Naive thymus-derived CD4-positive, alpha-beta T cell (primary cell): Measurements from ENCODE around the gene PDZD2. TPM values are rescaled to one million over a fixed set of nuclear protein-coding genes. Genes with fewer than 3 reads are reported as not detected.
"Not testable (repeated sequence)": the region's sequence is repeated elsewhere in the genome, so short reads cannot be mapped to it uniquely, and the experiment has no call there.

Experiments
- ATAC-seq: fragments of 150-1000 bp; cut with Tn5 transposase; 2 replicates; pipeline ENCODE4 v1.10.0; 2021; ENCODE audit warnings: mild to moderate bottlenecking, moderate library complexity
- CTCF ChIA-PET: fragments of 350-600 bp; sonication (Branson Sonifier 250); formaldehyde crosslinking; loops from one replicate; lab custom pipeline; 2021; ENCODE audit warnings: antibody characterized with exemption; lab: Charles Lee
- POLR2A ChIA-PET: fragments of 350-600 bp; sonication (Branson Sonifier 250); formaldehyde crosslinking; loops from one replicate; lab custom pipeline; 2021; ENCODE audit warnings: antibody characterized with exemption, inconsistent platforms; lab: Charles Lee
- DNase-seq, 9 donors: peaks; one replicate each; pipeline versions ENCODE4 v3.0.0 to v3.0.0-alpha.2; 2020 to 2022; ENCODE audit warnings: mixed read lengths in 1 of 9
- H3K27ac ChIP-seq: one replicate; pipeline ENCODE4 v1.7.0; 2013; ENCODE audit warnings: mild to moderate bottlenecking, low read depth, low read length, moderate library complexity
- H3K27me3 ChIP-seq, 2 donors: one replicate each; pipeline ENCODE4 v1.7.0; 2013; ENCODE audit warnings: low read length in 2 of 2, mild to moderate bottlenecking in 2 of 2, moderate library complexity in 2 of 2; ENCODE audit not compliant: control insufficient read depth in 2 of 2, insufficient read depth in 2 of 2
- H3K36me3 ChIP-seq, 3 experiments: 1 replicate in 2 of 3; 2 replicates in 1 of 3; pipeline ENCODE4 v1.7.0; 2013; ENCODE audit warnings: low read length in 3 of 3, mild to moderate bottlenecking in 3 of 3, moderate library complexity in 1 of 3; ENCODE audit not compliant: insufficient read depth in 3 of 3, control insufficient read depth in 2 of 3
- H3K4me1 ChIP-seq, 2 donors: one replicate each; pipeline ENCODE4 v1.7.0; 2013; ENCODE audit warnings: low read length in 2 of 2, mild to moderate bottlenecking in 2 of 2, moderate library complexity in 1 of 2; ENCODE audit not compliant: control insufficient read depth in 2 of 2, insufficient read depth in 2 of 2
- H3K4me3 ChIP-seq: 2 replicates; pipeline ENCODE4 v1.7.0; 2013; ENCODE audit warnings: mild to moderate bottlenecking, low read length
- H3K9me3 ChIP-seq, 3 experiments: 1 replicate in 2 of 3; 2 replicates in 1 of 3; pipeline ENCODE4 v1.7.0; 2013; ENCODE audit warnings: low read length in 3 of 3; ENCODE audit not compliant: control insufficient read depth in 2 of 3
- H3K27ac Mint-ChIP-seq, 9 donors: one replicate each; pipeline ENCODE4 v1.8.0; 2020 to 2022; ENCODE audit warnings: mixed read lengths in 9 of 9, mild to moderate bottlenecking in 8 of 9, moderate library complexity in 5 of 9, inconsistent platforms in 2 of 9
- H3K27me3 Mint-ChIP-seq, 5 donors: one replicate each; pipeline ENCODE4 v1.8.0; 2021 to 2022; ENCODE audit warnings: mixed read lengths in 5 of 5, mild to moderate bottlenecking in 1 of 5
- H3K36me3 Mint-ChIP-seq, 5 donors: one replicate each; pipeline ENCODE4 v1.8.0; 2020 to 2022; ENCODE audit warnings: mixed read lengths in 5 of 5, mild to moderate bottlenecking in 3 of 5, inconsistent platforms in 1 of 5
- H3K4me1 Mint-ChIP-seq, 7 donors: one replicate each; pipeline ENCODE4 v1.8.0; 2020 to 2022; ENCODE audit warnings: mixed read lengths in 7 of 7, mild to moderate bottlenecking in 3 of 7, inconsistent platforms in 1 of 7
- H3K4me3 Mint-ChIP-seq, 10 donors: one replicate each; pipeline ENCODE4 v1.8.0; 2020 to 2022; ENCODE audit warnings: mild to moderate bottlenecking in 10 of 10, mixed read lengths in 10 of 10, moderate library complexity in 6 of 10, inconsistent platforms in 2 of 10
- H3K9me3 Mint-ChIP-seq, 11 donors: one replicate each; pipeline ENCODE4 v1.8.0; 2020 to 2022; ENCODE audit warnings: mixed read lengths in 11 of 11, mild to moderate bottlenecking in 4 of 11, inconsistent platforms in 1 of 11, moderate library complexity in 1 of 11
- intact Hi-C, 2 donors: fragments of 100-400 bp; cut with micrococcal nuclease; formaldehyde crosslinking; loops; one replicate each; pipeline ENCODE4 v1.15.1; 2023
- polyA plus RNA-seq, 2 donors: library from polyadenylated mRNA; unstranded; fragments of 300-500 nt; fragmentation: Illumina TruSeq; gene quantifications; one replicate each; pipeline ENCODE4 v1.2.3, GENCODE V29; 2021
- total RNA-seq, 6 experiments: library from RNA in 5 of 6; stranded (reverse) in 5 of 6; gene quantifications; 1 replicate in 5 of 6; 2 replicates in 1 of 6; pipeline ENCODE4 v1.2.3 and lab custom pipeline; 2021 to 2026

The PDZD2 gene
- total and polyA plus RNA-seq, 7 experiments from 2014 or later = 1.1 to 2.7 (median 1.3) TPM; not detected in 1

GRCh38 chr5:31964007-31964360, 325.1 kb downstream of the PDZD2 start:
- Mint-ChIP-seq H3K9me3 (no peaks in the 10 kb centered on the region), H3K4me3 (no peak overlapping the region), H3K27ac (no peak overlapping the region), H3K36me3 (peaks cover 0 to 9% (median 0%) of the 10 kb centered on the region in 5 donors), H3K4me1 (peaks cover 0 to 13% (median 10%) of the 10 kb centered on the region in 7 donors), H3K27me3 (peaks cover 0 to 4% (median 0%) of the 10 kb centered on the region in 5 donors)
- Histone ChIP-seq H3K27me3 (no peaks in the 10 kb centered on the region), H3K4me1 (no peaks in the 10 kb centered on the region), H3K9me3 (no peaks in the 10 kb centered on the region), H3K4me3 (no peak overlapping the region), H3K27ac (no peak overlapping the region), H3K36me3 (no peaks in the 10 kb centered on the region)
- ChIA-PET POLR2A (no interaction called here), CTCF (no interaction called here)
- DNase-seq (no peak), ATAC-seq (no peak)
- intact Hi-C loops = no loop called here

GRCh38 chr5:31965227-31965626, 326.3 kb downstream of the PDZD2 start:
- Mint-ChIP-seq H3K9me3 (peaks cover 0 to 3% (median 0%) of the 10 kb centered on the region in 11 donors), H3K27me3 (peaks cover 0 to under 1% (median 0%) of the 10 kb centered on the region in 5 donors), H3K4me3 (no peak overlapping the region), H3K27ac (no peak overlapping the region), H3K4me1 (peaks cover 0 to 13% (median 10%) of the 10 kb centered on the region in 7 donors), H3K36me3 (peaks cover 0 to 12% (median 0%) of the 10 kb centered on the region in 5 donors)
- H3K36me3 ChIP-seq = no peaks in the 10 kb centered on the region
- H3K4me1 ChIP-seq = no peaks in the 10 kb centered on the region
- no peaks in the 10 kb centered on the region for H3K9me3 ChIP-seq
- no peak overlapping the region for H3K27ac ChIP-seq
- intact Hi-C loops = no loop called here
- H3K4me3 ChIP-seq = no peak overlapping the region
- H3K27me3 ChIP-seq = no peaks in the 10 kb centered on the region
- ChIA-PET POLR2A (no interaction called here), CTCF (no interaction called here)
- DNase-seq = no peak
- no peak for ATAC-seq

GRCh38 chr5:31966936-31967335, 328.0 kb downstream of the PDZD2 start:
- Histone ChIP-seq H3K27ac (no peak overlapping the region), H3K27me3 (no peaks in the 10 kb centered on the region), H3K4me3 (no peak overlapping the region), H3K9me3 (no peaks in the 10 kb centered on the region), H3K36me3 (no peaks in the 10 kb centered on the region), H3K4me1 (no peaks in the 10 kb centered on the region)
- Mint-ChIP-seq H3K36me3 (peaks cover 0 to 19% (median 5%) of the 10 kb centered on the region in 5 donors), H3K9me3 (peaks cover 0 to 5% (median 0%) of the 10 kb centered on the region in 11 donors), H3K27me3 (no peaks in the 10 kb centered on the region), H3K27ac (no peak overlapping the region), H3K4me1 (peaks cover 0 to 13% (median 8%) of the 10 kb centered on the region in 7 donors), H3K4me3 (no peak overlapping the region)
- ATAC-seq (no peak), DNase-seq (no peak)
- ChIA-PET CTCF (no interaction called here), POLR2A (no interaction called here)
- intact Hi-C loops = no loop called here

GRCh38 chr5:31967461-31967860, 328.5 kb downstream of the PDZD2 start:
- ATAC-seq (no peak), DNase-seq (no peak)
- no peaks in the 10 kb centered on the region for H3K36me3 ChIP-seq
- H3K9me3 ChIP-seq = no peaks in the 10 kb centered on the region
- Mint-ChIP-seq H3K27me3 (no peaks in the 10 kb centered on the region), H3K27ac (no peak overlapping the region), H3K4me1 (peaks cover 0 to 10% (median 9%) of the 10 kb centered on the region in 7 donors), H3K9me3 (peaks cover 0 to 5% (median 0%) of the 10 kb centered on the region in 11 donors), H3K36me3 (peaks cover 0 to 19% (median 5%) of the 10 kb centered on the region in 5 donors), H3K4me3 (no peak overlapping the region)
- intact Hi-C loops = no loop called here
- ChIA-PET POLR2A (no interaction called here), CTCF (no interaction called here)
- no peaks in the 10 kb centered on the region for H3K27me3 ChIP-seq
- no peaks in the 10 kb centered on the region for H3K4me1 ChIP-seq
- H3K4me3 ChIP-seq = no peak overlapping the region
- no peak overlapping the region for H3K27ac ChIP-seq

GRCh38 chr5:31972558-31972957, 333.6 kb downstream of the PDZD2 start:
- Mint-ChIP-seq H3K36me3 (peaks cover 0 to 18% (median 5%) of the 10 kb centered on the region in 5 donors), H3K27ac (peak overlapping the region in 8 of 9 donors; percentile 25 to 88 (median 63)), H3K4me1 (peaks cover 5 to 14% (median 13%) of the 10 kb centered on the region in 7 donors), H3K27me3 (no peaks in the 10 kb centered on the region), H3K9me3 (peaks cover 0 to 5% (median 0%) of the 10 kb centered on the region in 11 donors), H3K4me3 (peak overlapping the region in 5 of 10 donors; percentile 40 to 85 (median 65))
- Histone ChIP-seq H3K4me1 (peaks cover 0 to 3% of the 10 kb centered on the region in 2 donors), H3K4me3 (no peak overlapping the region), H3K36me3 (no peaks in the 10 kb centered on the region), H3K27ac (no peak overlapping the region), H3K27me3 (no peaks in the 10 kb centered on the region), H3K9me3 (no peaks in the 10 kb centered on the region)
- intact Hi-C loops = no loop called here
- DNase-seq (no peak), ATAC-seq (no peak)
- POLR2A ChIA-PET = no interaction called here
- CTCF ChIA-PET = interaction anchor here (0.6 to 1.2 kb wide), 3 partner anchors 118 to 1450 kb away, joined by 3 to 4 read pairs (median 4); no protein-coding TSS in a partner anchor

GRCh38 chr5:31975189-31975612, 336.3 kb downstream of the PDZD2 start:
- DNase-seq, H3K4me3 Mint-ChIP-seq, CTCF ChIA-PET, H3K36me3 ChIP-seq, H3K4me1 ChIP-seq, H3K9me3 ChIP-seq, H3K27me3 ChIP-seq, H3K4me3 ChIP-seq, H3K9me3 Mint-ChIP-seq, intact Hi-C loops, H3K27ac ChIP-seq, ATAC-seq, H3K27ac Mint-ChIP-seq, H3K27me3 Mint-ChIP-seq, POLR2A ChIA-PET: not testable (repeated sequence)
- Mint-ChIP-seq H3K4me1 (peaks cover 5 to 14% (median 13%) of the 10 kb centered on the region in 7 donors), H3K36me3 (peaks cover 0 to 15% (median 5%) of the 10 kb centered on the region in 5 donors)

GRCh38 chr5:31976169-31976568, 337.2 kb downstream of the PDZD2 start:
- DNase-seq (no peak), ATAC-seq (no peak)
- Histone ChIP-seq H3K4me1 (peaks cover 0 to 3% of the 10 kb centered on the region in 2 donors), H3K36me3 (no peaks in the 10 kb centered on the region), H3K27ac (no peak overlapping the region), H3K9me3 (no peaks in the 10 kb centered on the region), H3K27me3 (no peaks in the 10 kb centered on the region), H3K4me3 (no peak overlapping the region)
- no peaks in the 10 kb centered on the region for H3K27me3 Mint-ChIP-seq
- H3K36me3 Mint-ChIP-seq = peaks cover 0 to 14% (median 5%) of the 10 kb centered on the region in 5 donors
- H3K27ac Mint-ChIP-seq = no peak overlapping the region
- POLR2A ChIA-PET = no interaction called here
- CTCF ChIA-PET = no interaction called here
- peaks cover 0 to 5% (median 0%) of the 10 kb centered on the region in 11 donors for H3K9me3 Mint-ChIP-seq
- intact Hi-C loops = no loop called here
- H3K4me3 Mint-ChIP-seq = no peak overlapping the region
- peaks cover 5 to 14% (median 13%) of the 10 kb centered on the region in 7 donors for H3K4me1 Mint-ChIP-seq
